Ovary (tissue), 3 donors: ENCODE results near the gene SPINK6.

ENCODE experiments used
- CTCF ChIP-seq, 3 donors: fragments of 450-650 bp in 2 of 3; fragments of 200-600 bp in 1 of 3; IDR thresholded peaks; one replicate each; pipeline versions ENCODE4 v1.5.1 to v1.8.0; 2016 to 2022; ENCODE audit warnings: antibody characterized with exemption in 3 of 3, mild to moderate bottlenecking in 1 of 3
- EP300 ChIP-seq: sonication (generic); formaldehyde crosslinking; IDR thresholded peaks from one replicate; pipeline ENCODE4 v1.6.1; 2017; ENCODE audit warnings: antibody characterized with exemption
- donor health status: DM: no; HTN: no; CAD: no.

- TF ChIP-seq CTCF (IDR thresholded peaks at IDR 0.05) (no peak), EP300 (no peak)
These were observed 1.7 kb upstream of the SPINK6 start for GRCh38 chr5:148201151-148201550.
